Hematopoietic multipotent progenitor cell treated with erythropoietin and hydrocortisone succinate and interleukin-3 and kit ligand, for 6 days (in vitro differentiated cells): ENCODE data around the gene ATP6V0C.
A peak's percentile ranks its signal among the peaks of the same experiment; 100 is the strongest.

Experiments used
- DNase-seq: peaks from one replicate; pipeline ENCODE4 v3.0.0-alpha.2; 2015

Gene ATP6V0C

DNA sequence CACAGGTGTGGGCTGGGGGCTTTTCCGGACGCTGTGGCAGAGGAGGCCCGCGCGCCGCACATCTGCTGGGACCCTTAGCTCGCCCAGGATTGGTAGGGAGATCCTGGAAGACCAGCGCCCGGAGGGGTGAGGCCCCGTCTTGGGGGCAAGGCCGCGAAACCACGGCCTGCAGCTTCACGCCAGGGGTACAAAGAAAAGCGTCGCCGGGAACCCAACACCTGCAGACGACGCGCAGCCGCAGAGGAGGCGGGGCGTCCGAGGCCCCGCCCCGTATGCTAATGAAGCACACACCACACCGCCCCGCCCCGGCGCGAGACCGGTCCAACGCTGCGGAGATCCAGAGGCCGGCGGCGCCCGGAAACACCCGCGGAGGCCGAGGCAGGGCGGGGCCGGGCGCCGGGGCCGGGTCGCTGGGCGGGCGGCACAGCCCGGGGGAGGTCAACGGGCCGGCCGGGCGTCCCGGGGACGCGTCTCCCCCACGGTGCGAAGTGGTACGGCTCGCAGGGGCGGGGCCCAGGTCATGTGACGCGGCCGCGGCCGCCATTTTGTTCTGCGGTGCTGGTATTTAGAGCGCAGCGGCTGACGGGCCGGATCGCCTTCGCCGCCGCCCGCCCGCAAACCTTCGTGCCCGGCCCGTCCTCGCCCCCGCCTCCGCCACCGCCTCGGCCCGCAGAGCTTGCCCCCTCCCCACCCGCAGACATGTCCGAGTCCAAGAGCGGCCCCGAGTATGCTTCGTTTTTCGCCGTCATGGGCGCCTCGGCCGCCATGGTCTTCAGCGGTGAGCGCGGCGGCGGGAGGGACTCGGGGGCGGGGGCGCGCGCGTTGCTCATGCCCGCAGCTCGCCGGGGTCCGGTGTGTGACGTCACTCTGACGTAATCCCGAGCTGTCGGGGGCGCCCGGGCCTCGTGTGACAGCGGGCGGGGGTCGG is at the start of gene ATP6V0C:
TSS of gene ATP6V0C (plus strand) at position 548 of the 928 bp plus-strand sequence. CDS start at position 700, 152 bp downstream.
- DNase-seq: peak; percentile 96

DNA sequence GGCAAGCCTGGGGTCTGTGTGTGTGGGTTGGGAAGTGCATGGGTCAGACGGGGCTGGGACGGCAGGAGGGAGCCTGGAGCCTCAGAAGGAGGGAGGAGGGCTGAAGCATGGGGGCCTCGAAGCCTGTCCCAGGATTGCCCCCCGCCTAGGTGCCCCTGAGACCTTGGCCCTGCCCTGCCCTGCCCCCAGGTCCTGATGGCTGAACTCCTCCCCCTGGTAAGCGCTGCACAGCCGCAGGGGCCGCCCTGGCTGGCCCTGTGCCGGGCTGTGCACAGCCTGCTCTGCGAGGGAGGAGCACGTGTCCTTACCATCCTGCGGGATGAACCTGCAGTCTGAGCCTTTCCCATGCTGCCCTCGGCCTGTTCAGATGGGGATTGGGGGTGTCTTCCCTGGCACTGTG is 49.4 kb upstream of the ATP6V0C start:
- no peak for DNase-seq

DNA sequence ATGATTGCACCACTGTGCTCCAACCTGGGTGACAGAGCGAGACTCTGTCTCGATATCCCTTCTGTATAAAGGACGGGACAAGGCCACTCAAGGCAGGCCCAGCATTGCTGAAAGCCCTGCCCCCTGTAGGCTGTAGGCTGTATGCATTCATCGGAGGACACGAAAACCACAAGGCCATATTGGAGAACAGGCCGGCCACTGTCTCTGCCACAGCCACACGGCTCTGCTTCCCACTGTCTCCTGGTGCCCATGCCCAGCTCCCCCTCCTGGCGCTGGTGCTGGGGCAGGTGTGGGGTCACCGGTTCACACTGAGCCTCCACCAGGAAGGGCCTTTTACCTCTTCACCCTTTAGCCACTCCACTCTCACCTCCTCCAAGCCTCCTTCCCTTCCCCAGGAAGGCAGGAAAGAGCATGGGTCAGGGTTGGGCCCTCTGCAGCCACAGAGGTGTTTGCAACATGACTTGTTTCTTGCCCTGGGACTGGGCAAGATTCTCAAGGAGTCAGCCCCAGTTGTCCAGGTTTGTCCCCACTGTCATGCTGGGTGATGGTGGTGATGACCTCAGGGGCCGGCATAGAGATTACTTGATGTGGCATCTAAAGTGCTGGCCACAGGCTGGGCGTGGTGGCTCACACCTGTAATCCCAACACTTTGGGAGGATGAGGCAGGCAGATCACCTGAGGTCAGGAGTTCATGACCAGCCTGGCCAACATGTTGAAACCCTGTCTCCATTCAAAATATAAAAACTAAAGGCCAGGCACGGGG is 47.9 kb upstream of the ATP6V0C start:
- DNase-seq: peak; percentile 59

DNA sequence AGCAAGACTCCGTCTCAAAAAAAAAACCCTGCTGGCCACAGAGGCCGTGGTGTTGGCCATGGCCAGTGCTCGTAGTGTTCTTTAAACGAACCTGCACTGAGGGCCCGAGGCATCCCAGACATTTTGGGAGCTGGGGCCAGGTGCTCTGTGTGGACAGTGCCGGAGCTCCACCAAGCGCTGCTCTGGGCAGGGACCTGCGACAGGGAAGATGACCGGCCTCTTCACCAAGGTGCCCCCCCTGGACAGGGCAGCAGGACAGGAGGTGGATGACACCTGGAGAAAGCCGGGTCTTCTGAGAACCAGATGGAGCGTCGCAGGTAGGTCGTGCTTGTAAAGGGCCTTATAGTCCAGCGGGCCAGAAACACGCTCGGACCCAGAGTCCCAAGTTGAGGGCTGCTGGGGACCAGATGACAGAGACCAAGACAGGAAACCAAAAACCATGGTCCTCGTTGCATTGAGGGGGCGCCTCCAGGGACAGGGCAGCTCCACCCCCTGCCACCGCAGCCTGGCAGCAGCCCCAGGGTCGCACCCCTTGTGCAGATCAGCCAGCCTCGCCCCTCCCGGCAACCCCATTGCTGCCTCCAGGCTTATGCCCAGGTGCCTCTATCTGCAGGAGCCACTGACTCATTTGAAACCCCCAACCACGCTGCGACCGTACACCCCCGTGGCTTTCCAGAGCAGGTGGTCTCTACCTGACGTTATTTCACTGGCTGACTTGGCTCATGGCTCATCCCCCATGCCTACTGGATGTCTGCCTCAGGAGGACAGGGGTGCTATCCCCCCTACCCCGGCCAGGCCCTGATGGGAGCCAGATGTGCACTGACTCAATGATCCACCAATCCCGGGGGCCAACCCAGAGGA is 46.9 kb upstream of the ATP6V0C start:
- DNase-seq: peak; percentile 55

DNA sequence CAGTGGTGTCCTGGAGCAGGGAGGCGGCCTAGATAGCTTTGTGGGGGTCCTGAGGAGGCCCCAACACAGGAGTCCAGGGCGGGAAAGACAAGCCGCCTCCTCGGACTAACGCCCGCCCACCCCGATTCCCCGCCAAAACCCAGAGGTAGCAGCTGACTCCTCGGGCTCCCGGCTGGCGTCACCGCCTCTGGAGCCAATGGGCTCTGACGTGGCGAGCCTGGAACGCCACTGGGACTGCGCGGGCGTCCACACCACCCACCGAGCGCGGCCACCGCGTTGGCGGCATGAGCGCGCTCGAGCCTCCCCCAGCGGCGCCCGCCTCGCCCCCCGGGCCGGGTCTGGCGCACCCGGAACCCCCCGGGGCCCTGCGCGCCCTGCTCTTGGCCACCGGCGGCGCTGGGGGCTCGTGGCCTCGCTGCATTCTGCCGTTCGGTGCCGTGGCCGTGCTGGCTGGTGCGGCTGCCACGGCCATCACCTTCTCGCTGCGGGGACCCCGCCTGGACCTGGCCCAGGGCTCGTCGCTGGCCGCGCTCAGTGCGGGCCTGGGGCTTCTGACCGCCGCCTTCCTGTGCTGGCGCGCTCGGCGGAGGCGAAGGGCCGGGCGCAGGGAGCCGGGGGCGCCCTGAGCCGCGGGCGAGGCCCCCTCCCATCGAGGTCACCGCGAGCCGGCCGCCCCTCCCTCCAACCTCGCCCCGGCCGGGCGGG is 46.1 kb upstream of the ATP6V0C start:
- DNase-seq: peak; percentile 89

DNA sequence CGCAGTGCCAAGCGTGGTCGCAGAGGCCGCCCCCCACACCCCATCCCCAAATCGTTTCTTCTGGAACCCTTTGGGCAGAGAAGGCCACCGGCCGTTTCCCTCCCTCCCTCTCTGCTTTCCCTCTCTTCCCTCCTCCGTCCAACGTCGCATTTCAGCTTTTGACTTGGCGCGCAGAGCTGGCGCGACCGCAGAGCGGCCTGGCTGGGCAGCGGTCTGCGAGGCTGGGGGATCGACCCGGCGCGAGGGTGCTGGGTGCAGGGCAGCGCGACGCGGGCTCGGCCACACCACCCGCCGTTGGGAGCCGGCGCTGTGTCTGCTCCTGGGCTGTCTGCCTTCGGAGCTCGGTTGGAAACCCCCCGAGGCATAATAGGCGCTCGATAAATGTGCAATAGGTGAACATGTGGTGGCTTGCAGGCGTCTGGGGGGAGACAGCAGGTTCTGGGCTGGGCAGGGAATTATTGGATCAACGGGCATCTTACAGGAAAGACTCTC is 45.5 kb upstream of the ATP6V0C start:
- peak; percentile 50 for DNase-seq

DNA sequence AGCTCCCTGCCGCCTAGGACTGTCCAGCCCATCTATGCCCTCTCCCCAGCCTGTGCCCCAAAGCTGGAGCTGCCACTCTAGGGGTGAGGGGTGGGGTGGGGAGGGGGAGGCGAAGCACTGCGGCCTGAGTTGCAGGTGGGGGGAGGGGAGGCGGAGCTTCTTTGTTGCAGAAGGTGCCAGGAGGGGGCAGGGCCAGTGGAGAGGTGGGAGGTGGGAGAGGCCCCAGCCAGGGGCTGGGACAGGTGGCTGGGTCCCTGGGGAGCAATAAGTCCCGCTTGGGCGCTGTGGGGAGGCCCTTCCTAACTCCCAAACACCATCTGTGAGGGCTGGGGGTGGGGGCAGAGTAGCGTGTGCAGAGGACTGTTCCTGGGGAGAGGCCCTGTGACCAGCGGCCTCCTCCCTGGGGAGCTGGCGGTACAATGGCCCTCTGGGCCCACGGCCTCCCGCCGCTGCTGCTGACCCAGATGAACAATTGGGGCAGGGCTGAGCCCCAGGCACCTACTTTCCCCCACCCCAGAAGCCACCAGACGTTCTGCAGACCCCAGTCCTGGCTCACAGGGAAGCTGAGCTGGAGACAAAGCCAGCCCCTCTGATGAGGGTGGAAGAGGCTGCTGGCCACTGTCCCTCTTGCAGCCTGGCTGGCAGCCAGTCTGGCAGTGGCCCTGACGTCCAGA is 44.9 kb upstream of the ATP6V0C start:
- peak; percentile 61 for DNase-seq

DNA sequence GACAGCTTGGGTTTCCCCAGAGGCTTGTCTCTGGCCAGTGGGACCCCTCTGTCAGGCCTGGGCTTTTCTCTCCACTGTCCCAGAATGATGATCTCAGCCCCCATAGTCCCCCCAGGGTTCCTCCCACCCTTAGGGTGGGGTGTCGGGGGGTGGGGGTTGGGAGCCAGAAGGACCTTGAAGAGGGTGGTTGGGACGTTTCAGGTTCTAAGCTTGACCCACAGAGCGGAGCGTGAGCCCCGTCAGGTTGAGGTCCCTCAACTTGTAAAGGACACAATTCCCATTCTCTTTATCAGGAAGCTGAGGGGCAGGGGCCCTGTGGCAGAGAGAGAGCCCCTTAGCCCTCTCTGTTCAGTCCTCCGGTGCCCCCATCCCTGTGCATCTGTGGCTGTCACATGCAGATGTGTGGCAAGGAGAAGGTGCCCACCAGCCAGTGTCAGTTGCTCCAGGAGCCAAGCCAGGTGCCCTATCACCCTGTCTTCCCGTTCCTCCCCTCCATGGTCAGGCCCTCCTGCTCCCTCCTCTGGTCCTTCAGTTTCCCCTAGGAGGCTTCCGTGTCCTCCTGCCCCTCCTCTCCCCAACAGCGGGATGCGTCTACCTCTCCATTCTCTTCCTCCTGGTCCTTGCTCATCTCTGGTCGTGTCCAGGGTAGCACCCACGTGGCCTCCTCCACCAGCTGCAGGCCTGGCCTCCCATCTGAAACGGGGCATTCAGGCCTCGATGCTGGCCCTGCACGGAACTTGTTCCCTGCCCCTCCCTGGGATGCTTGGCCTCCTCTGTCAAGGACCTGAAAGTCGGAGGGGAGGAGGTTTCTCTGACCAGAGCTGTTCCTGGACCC is 44.1 kb upstream of the ATP6V0C start:
- peak; percentile 27 for DNase-seq

DNA sequence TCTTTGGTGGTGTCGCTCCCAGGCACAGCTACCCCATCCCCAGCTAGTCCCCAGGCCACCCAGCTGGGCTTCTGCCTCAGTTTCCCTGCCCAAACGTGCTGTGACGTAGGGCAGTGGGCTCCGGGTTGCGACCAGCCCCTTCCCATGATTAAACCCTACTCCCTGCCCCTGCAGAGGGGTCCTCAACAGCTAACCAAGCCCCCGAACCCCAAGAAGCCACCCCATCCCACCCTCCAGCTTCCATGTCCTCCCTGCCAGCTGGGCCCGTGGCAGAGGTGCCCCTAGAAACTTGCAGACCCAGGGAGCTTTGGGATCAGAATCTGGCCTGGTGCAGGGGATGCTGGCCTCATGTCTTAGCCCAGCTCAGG is 43.5 kb upstream of the ATP6V0C start:
- DNase-seq: no peak

DNA sequence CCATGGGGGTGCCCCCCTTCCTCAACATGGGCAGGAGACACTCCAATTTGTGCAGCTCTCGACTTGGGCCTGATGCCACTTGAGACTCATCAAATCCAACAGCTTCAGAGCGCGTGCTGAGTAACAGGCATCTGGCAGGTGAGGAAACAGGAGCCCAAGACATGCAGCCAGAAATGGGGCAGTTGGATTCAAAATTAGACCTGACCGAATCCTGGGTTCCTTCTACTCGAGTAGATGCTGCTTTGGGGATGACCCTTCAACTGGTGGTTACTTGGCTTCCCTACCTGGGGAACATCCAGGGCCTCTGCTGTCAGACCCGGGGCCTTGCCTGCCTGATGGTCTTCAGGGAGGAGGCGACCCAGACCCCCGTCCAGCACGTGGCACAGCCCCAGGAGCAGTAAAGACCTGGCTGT is 43.1 kb upstream of the ATP6V0C start:
- DNase-seq: peak; percentile 44

DNA sequence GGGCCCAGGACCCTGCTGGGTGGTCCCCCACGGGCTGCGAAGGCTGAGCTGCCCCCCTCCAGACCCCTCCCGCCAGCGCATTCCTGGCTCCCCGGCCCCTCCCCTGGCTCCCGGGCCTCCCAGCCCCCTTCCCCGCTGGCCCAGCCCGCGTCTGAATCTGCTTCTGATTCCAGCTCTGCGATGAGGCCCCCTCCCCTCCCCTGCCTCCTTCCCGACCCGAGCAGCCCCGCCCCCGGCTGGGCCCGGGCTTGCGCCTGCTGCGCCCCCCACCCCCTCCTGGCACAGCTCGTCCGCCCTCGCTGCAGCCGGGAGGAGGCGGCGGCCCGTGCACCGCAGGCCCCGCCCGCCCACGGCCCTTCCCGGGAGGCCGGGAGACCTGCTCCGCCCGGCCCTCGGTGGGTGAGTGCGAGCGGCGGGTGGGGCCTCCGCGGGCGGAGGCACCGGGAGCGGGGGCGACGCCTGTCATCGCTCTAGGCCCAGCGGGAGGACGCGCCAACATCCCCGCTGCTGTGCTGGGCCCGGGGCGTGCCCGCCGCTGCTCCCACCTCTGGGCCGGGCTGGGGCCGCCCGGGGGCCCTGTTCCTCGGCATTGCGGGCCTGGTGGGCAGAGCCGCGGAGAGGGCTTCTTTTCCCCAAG is 42.6 kb upstream of the ATP6V0C start, which contains the start of gene NTN3:
TSS of gene NTN3 (plus strand) at position 282 of the 637 bp plus-strand sequence. CDS start 405 bp downstream, outside the sequence.
- DNase-seq: peak; percentile 61

DNA sequence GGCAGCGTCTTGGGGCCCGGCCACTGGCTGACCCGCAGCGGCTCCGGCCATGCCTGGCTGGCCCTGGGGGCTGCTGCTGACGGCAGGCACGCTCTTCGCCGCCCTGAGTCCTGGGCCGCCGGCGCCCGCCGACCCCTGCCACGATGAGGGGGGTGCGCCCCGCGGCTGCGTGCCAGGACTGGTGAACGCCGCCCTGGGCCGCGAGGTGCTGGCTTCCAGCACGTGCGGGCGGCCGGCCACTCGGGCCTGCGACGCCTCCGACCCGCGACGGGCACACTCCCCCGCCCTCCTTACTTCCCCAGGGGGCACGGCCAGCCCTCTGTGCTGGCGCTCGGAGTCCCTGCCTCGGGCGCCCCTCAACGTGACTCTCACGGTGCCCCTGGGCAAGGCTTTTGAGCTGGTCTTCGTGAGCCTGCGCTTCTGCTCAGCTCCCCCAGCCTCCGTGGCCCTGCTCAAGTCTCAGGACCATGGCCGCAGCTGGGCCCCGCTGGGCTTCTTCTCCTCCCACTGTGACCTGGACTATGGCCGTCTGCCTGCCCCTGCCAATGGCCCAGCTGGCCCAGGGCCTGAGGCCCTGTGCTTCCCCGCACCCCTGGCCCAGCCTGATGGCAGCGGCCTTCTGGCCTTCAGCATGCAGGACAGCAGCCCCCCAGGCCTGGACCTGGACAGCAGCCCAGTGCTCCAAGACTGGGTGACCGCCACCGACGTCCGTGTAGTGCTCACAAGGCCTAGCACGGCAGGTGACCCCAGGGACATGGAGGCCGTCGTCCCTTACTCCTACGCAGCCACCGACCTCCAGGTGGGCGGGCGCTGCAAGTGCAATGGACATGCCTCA is 41.9 kb upstream of the ATP6V0C start:
- DNase-seq: peak; percentile 30

DNA sequence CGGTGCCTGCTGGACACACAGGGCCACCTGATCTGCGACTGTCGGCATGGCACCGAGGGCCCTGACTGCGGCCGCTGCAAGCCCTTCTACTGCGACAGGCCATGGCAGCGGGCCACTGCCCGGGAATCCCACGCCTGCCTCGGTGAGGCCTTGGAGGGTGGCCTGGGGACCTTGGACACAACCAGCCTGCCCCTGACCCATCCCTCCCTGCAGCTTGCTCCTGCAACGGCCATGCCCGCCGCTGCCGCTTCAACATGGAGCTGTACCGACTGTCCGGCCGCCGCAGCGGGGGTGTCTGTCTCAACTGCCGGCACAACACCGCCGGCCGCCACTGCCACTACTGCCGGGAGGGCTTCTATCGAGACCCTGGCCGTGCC is 41.3 kb upstream of the ATP6V0C start:
- no peak for DNase-seq

DNA sequence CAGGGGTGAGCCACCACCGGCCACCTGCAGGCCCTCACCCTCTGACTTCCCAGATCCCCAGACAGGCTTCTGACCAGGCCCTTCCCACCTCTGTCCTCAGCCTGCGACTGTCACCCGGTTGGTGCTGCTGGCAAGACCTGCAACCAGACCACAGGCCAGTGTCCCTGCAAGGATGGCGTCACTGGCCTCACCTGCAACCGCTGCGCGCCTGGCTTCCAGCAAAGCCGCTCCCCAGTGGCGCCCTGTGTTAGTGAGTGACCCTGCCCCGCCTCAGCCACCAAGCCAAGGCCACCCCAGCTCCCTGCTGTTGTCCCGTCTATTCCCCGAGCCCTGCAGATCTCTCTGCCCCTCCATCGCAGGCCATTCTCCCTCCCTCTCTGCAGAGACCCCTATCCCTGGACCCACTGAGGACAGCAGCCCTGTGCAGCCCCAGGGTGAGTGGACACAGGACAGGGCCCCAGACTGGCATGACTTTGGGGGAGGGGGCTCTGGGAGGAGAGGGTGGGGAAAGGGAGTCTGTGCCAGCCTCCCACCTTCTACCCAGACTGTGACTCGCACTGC is 40.8 kb upstream of the ATP6V0C start:
- DNase-seq: no peak

DNA sequence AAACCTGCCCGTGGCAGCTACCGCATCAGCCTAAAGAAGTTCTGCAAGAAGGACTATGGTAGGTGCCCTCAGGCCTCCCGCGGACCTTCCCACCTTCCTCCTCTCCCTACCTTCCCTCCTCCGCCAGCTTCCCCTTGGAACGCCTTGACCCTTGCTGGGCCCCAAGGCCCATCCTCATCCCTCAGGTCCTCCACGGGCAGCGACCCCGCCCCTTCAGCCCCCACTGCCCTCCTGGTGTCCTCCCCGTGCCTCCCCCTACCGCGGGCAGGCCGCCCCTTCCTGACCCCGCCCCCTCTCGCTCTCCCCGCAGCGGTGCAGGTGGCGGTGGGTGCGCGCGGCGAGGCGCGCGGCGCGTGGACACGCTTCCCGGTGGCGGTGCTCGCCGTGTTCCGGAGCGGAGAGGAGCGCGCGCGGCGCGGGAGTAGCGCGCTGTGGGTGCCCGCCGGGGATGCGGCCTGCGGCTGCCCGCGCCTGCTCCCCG is 40.3 kb upstream of the ATP6V0C start:
- peak; percentile 32 for DNase-seq

DNA sequence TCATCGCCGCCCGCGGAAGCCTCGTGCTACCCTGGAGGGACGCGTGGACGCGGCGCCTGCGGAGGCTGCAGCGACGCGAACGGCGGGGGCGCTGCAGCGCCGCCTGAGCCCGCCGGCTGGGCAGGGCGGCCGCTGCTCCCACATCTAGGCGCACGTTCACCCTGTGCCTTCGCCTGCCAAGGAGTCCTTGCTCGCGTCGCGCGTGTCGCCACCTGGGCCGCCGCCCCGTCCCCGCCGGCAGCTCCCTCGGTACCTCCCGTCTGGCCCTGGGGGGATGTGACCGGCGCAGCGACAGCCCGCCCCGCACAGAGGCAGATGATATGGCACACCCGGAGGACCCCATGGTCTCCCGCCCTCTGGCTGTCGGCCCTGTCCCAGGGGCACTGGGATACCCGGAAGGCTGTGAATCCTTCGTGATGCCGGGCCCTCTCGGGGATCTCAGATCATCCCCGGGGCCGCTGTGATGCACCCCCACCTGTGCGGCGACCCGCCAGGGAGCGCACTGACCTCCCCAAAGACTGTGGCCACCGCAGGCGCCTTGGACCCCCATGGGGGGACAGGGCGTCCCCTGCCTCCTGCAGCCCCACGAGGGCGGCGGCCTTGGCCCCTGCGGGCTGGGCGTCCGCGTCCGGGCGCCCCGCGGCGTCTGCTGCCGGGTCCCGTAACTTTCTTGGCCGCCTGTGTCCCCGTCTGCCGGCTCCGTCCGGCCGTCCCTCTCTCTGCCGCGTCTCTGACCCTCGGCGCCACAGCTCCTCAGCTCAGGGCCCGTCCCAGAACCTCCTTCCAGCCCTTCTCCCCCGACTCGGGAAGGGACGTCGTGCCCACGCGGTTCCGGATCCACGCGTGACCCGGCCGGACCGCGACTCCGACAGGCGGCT is 39.5 kb upstream of the ATP6V0C start:
- peak; percentile 75 for DNase-seq

DNA sequence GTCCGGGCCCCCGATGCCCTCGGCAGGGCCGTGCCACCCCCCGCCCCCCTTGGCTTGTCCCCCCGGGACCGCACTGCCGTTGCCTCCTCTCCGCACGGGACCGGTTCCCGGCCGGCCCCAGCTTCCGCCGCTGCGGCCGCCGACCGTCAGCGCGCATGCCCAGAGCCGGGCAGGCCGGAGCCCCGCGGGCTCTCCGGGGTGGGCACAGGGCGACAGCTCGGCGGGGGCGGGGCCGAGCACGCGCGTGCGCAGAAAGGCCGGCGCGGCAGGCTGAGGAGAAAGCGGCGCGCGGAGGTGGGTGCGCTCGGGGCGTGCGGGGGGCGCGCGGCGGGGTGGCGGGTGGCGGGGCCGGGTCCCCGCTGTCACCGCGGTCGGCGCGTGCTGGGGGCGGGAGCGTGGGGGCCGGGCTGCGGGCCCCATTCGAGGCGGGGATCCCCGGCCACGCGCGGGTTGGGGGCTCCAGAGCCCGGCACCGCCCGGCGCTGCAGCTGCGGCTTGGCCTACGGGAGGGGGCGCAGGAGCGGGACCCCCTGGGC is 38.8 kb upstream of the ATP6V0C start, which contains the start of gene TBC1D24:
TSS of gene TBC1D24 (plus strand) at position 251 of the 536 bp plus-strand sequence. CDS start 21,022 bp downstream, outside the sequence.
- peak; percentile 90 for DNase-seq
